Liver (tissue), 9 donors: ENCODE data around the gene SGF29. TPM values are rescaled to one million over a fixed set of nuclear protein-coding genes. Genes with fewer than 3 reads are reported as not detected.
A peak's percentile ranks its signal among the peaks of the same experiment; 100 is the strongest.
"Not testable (repeated sequence)": the region's sequence is repeated elsewhere in the genome, so short reads cannot be mapped to it uniquely, and the experiment has no call there.

Experiments
- DNase-seq: peaks from one replicate; pipeline ENCODE4 v3.0.0-alpha.2; 2017; ENCODE audit warnings: low spot score
- H3K27ac ChIP-seq, 2 donors: one replicate each; pipeline ENCODE4 v1.7.0; 2013; ENCODE audit warnings: inconsistent platforms in 2 of 2, low read length in 2 of 2, control low read depth in 1 of 2, low read depth in 1 of 2, mild to moderate bottlenecking in 1 of 2
- H3K27me3 ChIP-seq, 4 donors: one replicate each; pipeline versions ENCODE4 v1.6.1 to v1.7.0; 2013; ENCODE audit warnings: low read length in 3 of 4, inconsistent platforms in 1 of 4, mild to moderate bottlenecking in 1 of 4, moderate library complexity in 1 of 4; ENCODE audit not compliant: control insufficient read depth in 4 of 4, insufficient read depth in 4 of 4
- H3K36me3 ChIP-seq, 4 donors: one replicate each; pipeline versions ENCODE4 v1.6.1 to v1.7.0; 2013; ENCODE audit warnings: low read length in 3 of 4, mild to moderate bottlenecking in 3 of 4, low read depth in 1 of 4, moderate library complexity in 1 of 4; ENCODE audit not compliant: control insufficient read depth in 4 of 4, insufficient read depth in 3 of 4
- H3K4me1 ChIP-seq, 4 donors: one replicate each; pipeline versions ENCODE4 v1.6.1 to v1.7.0; 2013; ENCODE audit warnings: low read length in 3 of 4, mild to moderate bottlenecking in 3 of 4, moderate library complexity in 1 of 4; ENCODE audit not compliant: control insufficient read depth in 4 of 4, insufficient read depth in 4 of 4
- H3K4me3 ChIP-seq, 3 donors: one replicate each; pipeline versions ENCODE4 v1.6.1 to v1.7.0; 2013; ENCODE audit warnings: low read length in 3 of 3, control low read depth in 1 of 3, low read depth in 1 of 3, mild to moderate bottlenecking in 1 of 3
- H3K9ac ChIP-seq, 2 donors: one replicate each; pipeline ENCODE4 v1.7.0; 2013; ENCODE audit warnings: low read length in 2 of 2, mild to moderate bottlenecking in 2 of 2, moderate library complexity in 2 of 2, control low read depth in 1 of 2, low read depth in 1 of 2
- H3K9me3 ChIP-seq, 4 donors: one replicate each; pipeline versions ENCODE4 v1.6.1 to v1.7.0; 2013; ENCODE audit warnings: low read length in 3 of 4; ENCODE audit not compliant: control insufficient read depth in 4 of 4
- ATF3 ChIP-seq: IDR thresholded peaks from 2 replicates; pipeline ENCODE4 v1.6.1; 2016; ENCODE audit warnings: antibody characterized with exemption
- EGR1 ChIP-seq, 2 donors: IDR thresholded peaks; 2 replicates each; pipeline ENCODE4 v1.6.1; 2016 to 2018; ENCODE audit warnings: antibody characterized with exemption in 2 of 2, low read depth in 2 of 2
- FOXA1 ChIP-seq: IDR thresholded peaks from 2 replicates; pipeline ENCODE4 v1.6.1; 2016; ENCODE audit warnings: antibody characterized with exemption
- FOXA2 ChIP-seq: IDR thresholded peaks from 2 replicates; pipeline ENCODE4 v1.6.1; 2016; ENCODE audit warnings: antibody characterized with exemption
- GABPA ChIP-seq, 2 donors: IDR thresholded peaks in 1 of 2; conservative IDR thresholded peaks in 1 of 2; 2 replicates each; pipeline ENCODE4 v1.6.1; 2016; ENCODE audit warnings: antibody characterized with exemption in 2 of 2, mild to moderate bottlenecking in 1 of 2, moderate library complexity in 1 of 2
- HNF4A ChIP-seq, 2 donors: conservative IDR thresholded peaks; 2 replicates each; pipeline ENCODE4 v1.6.1; 2016; ENCODE audit warnings: antibody characterized with exemption in 2 of 2, mild to moderate bottlenecking in 2 of 2
- JUND ChIP-seq, 2 donors: IDR thresholded peaks; 2 replicates each; pipeline ENCODE4 v1.6.1; 2016; ENCODE audit warnings: antibody characterized with exemption in 2 of 2
- NR2F2 ChIP-seq: IDR thresholded peaks from 2 replicates; pipeline ENCODE4 v1.6.1; 2016; ENCODE audit warnings: antibody characterized with exemption
- RXRA ChIP-seq, 2 donors: IDR thresholded peaks; 2 replicates each; pipeline ENCODE4 v1.6.1; 2017 to 2018; ENCODE audit warnings: antibody characterized with exemption in 2 of 2, mild to moderate bottlenecking in 1 of 2
- SP1 ChIP-seq: IDR thresholded peaks from 2 replicates; pipeline ENCODE4 v1.6.1; 2018; ENCODE audit warnings: antibody characterized with exemption, mild to moderate bottlenecking
- TAF1 ChIP-seq: conservative IDR thresholded peaks from 2 replicates; pipeline ENCODE4 v1.6.1; 2016; ENCODE audit warnings: antibody characterized with exemption, mild to moderate bottlenecking
- YY1 ChIP-seq: IDR thresholded peaks from 2 replicates; pipeline ENCODE4 v1.6.1; 2016; ENCODE audit warnings: antibody characterized with exemption, mild to moderate bottlenecking
- WGBS: extraction: QIAGEN DNeasy Blood & Tissue Kit; methylation state at CpG from one replicate; pipeline ENCODE4 v1.1.7; 2013; 5-methylcytosine and 5-hydroxymethylcytosine counted together
- polyA plus RNA-seq, 2 donors: library from polyadenylated mRNA; stranded (reverse) in 1 of 2; unstranded in 1 of 2; fragments of 200-250 nt in 1 of 2; fragments of >200 nt in 1 of 2; fragmentation: Nextera tagmentation in 1 of 2; extraction: Ambion mirVana in 1 of 2; gene quantifications; one replicate each; pipeline versions ENCODE4 v1.2.1 to v1.2.3, GENCODE V29; 2013 to 2015
- total RNA-seq, 2 donors: library from RNA; depleted of rRNA; stranded (reverse); fragments of >200 nt; gene quantifications; one replicate each; pipeline ENCODE4 v1.2.3, GENCODE V29; 2014
- TF ChIP-seq, protein P1 (sequence below): IDR thresholded peaks from 2 replicates; pipeline ENCODE4 v1.6.1; 2016; ENCODE audit warnings: antibody characterized with exemption
- TF ChIP-seq, protein P2 (sequence below): fragments of 150-350 bp; IDR thresholded peaks from 2 replicates; pipeline ENCODE4 v1.5.1; 2017; ENCODE audit warnings: improper control_type of control experiment, low read depth, low read length; ENCODE audit not compliant: missing input control
- donor health status: healthy.
- donor health status: healthy.
- donor health status: healthy.
- donor health status: healthy.
- donor health status: healthy.

The SGF29 gene
- total and polyA plus RNA-seq, 4 donors, result 6.5 to 18.1 (median 10.5) TPM

DNA sequence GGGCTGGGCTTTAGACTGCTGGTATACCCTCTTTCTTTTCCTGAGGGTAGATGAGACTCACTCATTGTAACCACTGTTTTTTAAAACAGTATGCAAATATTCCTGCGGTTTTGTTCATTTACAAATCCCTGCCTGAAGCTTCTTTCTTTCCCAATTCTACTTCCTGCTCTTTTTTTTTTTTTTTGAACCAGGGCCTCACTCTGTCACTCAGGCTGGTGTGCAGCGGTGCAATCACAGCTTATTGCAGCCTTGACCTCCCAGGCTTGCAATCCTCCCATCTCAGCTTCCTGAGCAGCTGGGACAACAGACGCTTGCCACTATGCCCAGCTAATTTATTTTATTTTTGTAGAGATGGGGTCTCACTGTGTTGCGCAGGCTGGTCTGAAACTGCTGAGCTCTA is 64.2 kb downstream of the SGF29 start:
- no peaks in the 10 kb centered on the region for H3K4me1 ChIP-seq
- DNase-seq, result no peak
- TF ChIP-seq YY1 (no peak), EGR1 (IDR thresholded peaks at IDR 0.05; ENCODE audit: low read depth in 2 of 2) (no peak)
- H3K9me3 ChIP-seq, result no peaks in the 10 kb centered on the region
- H3K27me3 ChIP-seq, result no peaks in the 10 kb centered on the region
- no peaks in the 10 kb centered on the region for H3K36me3 ChIP-seq
- H3K9ac ChIP-seq, result no peak overlapping the region
- 71% methylated on average over 4 of the region's 4 CpGs for WGBS
- H3K27ac ChIP-seq, result no peak overlapping the region
- no peak overlapping the region for H3K4me3 ChIP-seq

DNA sequence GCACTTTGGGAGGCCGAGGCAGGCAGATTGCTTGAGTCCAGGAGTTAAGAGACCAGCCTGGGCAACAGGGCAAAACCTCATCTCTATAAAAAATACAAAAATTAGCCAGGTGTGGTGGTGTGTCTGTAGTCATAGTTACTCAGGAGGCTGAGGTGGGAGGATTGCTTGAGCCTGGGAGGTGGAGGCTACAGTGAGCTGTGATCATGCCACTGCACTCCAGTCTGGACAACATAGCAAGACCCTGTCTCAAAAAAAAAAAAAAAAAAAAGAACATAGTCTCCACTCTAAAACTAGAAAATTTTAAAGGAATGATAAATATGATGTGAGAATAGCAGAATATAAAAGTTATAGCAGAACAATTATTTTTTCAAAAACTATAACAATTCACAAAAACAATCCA is 66.6 kb downstream of the SGF29 start:
- DNase-seq, H3K9me3 ChIP-seq, H3K27me3 ChIP-seq, H3K36me3 ChIP-seq, H3K27ac ChIP-seq, H3K9ac ChIP-seq, H3K4me1 ChIP-seq, H3K4me3 ChIP-seq: not testable (repeated sequence)
- WGBS, result 93% methylated on average over 1 of the region's 1 CpG

GRCh38 chr16:28621481-28622155 is 67.9 kb downstream of the SGF29 start:
- WGBS, result 82% methylated on average over 7 of the region's 7 CpGs
- Histone ChIP-seq H3K27ac (no peak overlapping the region), H3K27me3 (no peaks in the 10 kb centered on the region), H3K4me3 (no peak overlapping the region), H3K36me3 (no peaks in the 10 kb centered on the region), H3K4me1 (peaks cover 0 to 5% (median under 1%) of the 10 kb centered on the region in 4 donors), H3K9me3 (no peaks in the 10 kb centered on the region), H3K9ac (no peak overlapping the region)
- TF ChIP-seq ATF3 (no peak), RXRA (IDR thresholded peaks at IDR 0.05) (peak in 1 of 2 donors; percentile 45), FOXA2 (no peak), SP1 (no peak)
- DNase-seq, result no peak

DNA sequence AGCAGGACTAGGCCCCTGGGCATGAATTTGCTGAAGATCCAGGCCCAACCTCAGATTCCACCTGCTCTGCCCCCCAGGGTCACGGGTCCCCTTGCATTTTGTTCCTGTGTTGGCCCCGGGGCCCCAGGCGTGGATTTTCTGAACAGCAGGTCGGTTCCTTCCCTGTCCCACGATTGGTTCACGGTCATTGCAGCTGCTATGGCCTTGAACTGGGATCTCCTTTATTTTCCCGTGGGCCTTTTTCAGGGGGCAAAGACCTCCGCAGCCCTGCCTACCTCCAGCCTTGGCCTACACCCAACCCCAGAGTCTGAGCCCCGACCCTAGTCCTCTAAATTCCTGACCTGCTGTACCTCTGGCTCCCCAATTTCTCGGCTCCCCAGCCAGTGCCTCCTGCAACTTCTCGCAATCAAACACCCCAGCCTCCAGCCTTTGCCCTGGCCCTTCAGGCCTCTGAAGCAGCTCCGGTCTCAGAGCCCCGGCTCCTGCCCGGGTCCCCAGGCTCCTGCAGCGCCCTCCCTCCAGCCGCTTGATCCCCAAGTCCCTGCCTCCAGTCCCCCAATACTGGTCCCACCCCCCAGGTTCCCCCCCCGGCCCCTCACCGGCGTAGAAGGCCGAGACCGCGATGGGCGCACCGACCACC is 68.9 kb downstream of the SGF29 start:
- WGBS, result 50% methylated on average over 24 of the region's 24 CpGs
- H3K27ac ChIP-seq, DNase-seq, H3K9ac ChIP-seq, H3K9me3 ChIP-seq, H3K36me3 ChIP-seq, H3K4me1 ChIP-seq, H3K27me3 ChIP-seq: not testable (repeated sequence)
- peak overlapping the region in 2 of 3 donors; percentile 45 to 65 for H3K4me3 ChIP-seq

GRCh38 chr16:28623172-28623711 is 69.5 kb downstream of the SGF29 start:
- DNase-seq, result no peak
- Histone ChIP-seq H3K36me3 (no peaks in the 10 kb centered on the region), H3K27me3 (no peaks in the 10 kb centered on the region), H3K9ac (no peak overlapping the region), H3K4me3 (peak overlapping the region; percentile 32 to 65 (median 45)), H3K27ac (no peak overlapping the region), H3K4me1 (peaks cover 0 to 5% (median under 1%) of the 10 kb centered on the region in 4 donors), H3K9me3 (no peaks in the 10 kb centered on the region)
- 9% methylated on average over 68 of the region's 68 CpGs for WGBS
- TF ChIP-seq SP1 (no peak), FOXA1 (no peak), EGR1 (IDR thresholded peaks at IDR 0.05; ENCODE audit: low read depth in 2 of 2) (no peak), JUND (IDR thresholded peaks at IDR 0.05) (no peak), NR2F2 (no peak), FOXA2 (no peak), GABPA (IDR thresholded peaks at IDR 0.05 in 1 of 2, conservative IDR thresholded peaks at IDR 0.05 in 1 of 2) (no peak), ATF3 (no peak), HNF4A (conservative IDR thresholded peaks at IDR 0.05) (no peak), YY1 (no peak), RXRA (IDR thresholded peaks at IDR 0.05) (no peak), TAF1 (no peak)
- TF ChIP-seq, protein P1, sequence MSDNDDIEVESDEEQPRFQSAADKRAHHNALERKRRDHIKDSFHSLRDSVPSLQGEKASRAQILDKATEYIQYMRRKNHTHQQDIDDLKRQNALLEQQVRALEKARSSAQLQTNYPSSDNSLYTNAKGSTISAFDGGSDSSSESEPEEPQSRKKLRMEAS, result no peak
- TF ChIP-seq, protein P2, sequence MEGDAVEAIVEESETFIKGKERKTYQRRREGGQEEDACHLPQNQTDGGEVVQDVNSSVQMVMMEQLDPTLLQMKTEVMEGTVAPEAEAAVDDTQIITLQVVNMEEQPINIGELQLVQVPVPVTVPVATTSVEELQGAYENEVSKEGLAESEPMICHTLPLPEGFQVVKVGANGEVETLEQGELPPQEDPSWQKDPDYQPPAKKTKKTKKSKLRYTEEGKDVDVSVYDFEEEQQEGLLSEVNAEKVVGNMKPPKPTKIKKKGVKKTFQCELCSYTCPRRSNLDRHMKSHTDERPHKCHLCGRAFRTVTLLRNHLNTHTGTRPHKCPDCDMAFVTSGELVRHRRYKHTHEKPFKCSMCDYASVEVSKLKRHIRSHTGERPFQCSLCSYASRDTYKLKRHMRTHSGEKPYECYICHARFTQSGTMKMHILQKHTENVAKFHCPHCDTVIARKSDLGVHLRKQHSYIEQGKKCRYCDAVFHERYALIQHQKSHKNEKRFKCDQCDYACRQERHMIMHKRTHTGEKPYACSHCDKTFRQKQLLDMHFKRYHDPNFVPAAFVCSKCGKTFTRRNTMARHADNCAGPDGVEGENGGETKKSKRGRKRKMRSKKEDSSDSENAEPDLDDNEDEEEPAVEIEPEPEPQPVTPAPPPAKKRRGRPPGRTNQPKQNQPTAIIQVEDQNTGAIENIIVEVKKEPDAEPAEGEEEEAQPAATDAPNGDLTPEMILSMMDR, result no peak
